Measurements from ENCODE around the gene PDE4A. TPM values are rescaled to one million over a fixed set of nuclear protein-coding genes. Genes with fewer than 3 reads are reported as not detected.

PDE4A gene
- total and polyA plus RNA-seq, 2 of the 13 experiments (the other 11 are each of a cell fraction or from before 2014, with no cell fraction given), result 1.1 to 4.1 TPM

DNA sequence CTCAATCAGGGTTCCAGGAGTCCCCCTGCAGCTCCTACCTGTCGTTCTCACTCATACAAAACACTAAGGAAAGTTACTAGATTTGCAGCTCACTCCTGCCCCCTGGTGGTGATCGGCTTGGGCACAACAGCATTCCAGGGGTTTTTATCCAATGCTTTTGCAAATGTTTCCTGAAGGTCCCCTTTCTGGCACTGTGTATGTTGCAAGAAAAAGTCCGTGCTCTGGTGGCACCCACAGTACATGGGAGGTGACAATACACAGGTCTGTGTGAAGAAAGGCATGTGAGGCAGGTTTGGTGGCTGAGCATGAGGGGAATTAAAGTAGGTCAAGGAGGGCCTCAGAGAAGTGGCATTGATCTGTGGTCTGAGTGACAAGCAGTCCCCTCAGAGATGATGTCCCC lies 31.4 kb upstream of the PDE4A start (continued):
- TF ChIP-seq, protein P1, sequence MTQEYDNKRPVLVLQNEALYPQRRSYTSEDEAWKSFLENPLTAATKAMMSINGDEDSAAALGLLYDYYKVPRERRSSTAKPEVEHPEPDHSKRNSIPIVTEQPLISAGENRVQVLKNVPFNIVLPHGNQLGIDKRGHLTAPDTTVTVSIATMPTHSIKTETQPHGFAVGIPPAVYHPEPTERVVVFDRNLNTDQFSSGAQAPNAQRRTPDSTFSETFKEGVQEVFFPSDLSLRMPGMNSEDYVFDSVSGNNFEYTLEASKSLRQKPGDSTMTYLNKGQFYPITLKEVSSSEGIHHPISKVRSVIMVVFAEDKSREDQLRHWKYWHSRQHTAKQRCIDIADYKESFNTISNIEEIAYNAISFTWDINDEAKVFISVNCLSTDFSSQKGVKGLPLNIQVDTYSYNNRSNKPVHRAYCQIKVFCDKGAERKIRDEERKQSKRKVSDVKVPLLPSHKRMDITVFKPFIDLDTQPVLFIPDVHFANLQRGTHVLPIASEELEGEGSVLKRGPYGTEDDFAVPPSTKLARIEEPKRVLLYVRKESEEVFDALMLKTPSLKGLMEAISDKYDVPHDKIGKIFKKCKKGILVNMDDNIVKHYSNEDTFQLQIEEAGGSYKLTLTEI (CRISPR knock-in tag; conservative IDR thresholded peaks at IDR 0.05), result no peak
- TF ChIP-seq ZNF230 (CRISPR knock-in tag; IDR thresholded peaks at IDR 0.05), result no peak
- TF ChIP-seq GFI1 (CRISPR knock-in tag; IDR thresholded peaks at IDR 0.05; ENCODE audit: borderline replicate concordance), result no peak
- 0 out of 2 replicates have a peak, but pooled peaks have one; percentile 38 for TF ChIP-seq SAFB2 (CRISPR knock-in tag; IDR thresholded peaks at IDR 0.05; ENCODE audit: borderline replicate concordance, low read depth)
- TF ChIP-seq HNF4G (IDR thresholded peaks at IDR 0.05; ENCODE audit: borderline replicate concordance, low read depth, low read length), result no peak
- no peak for TF ChIP-seq HNF4G (CRISPR knock-in tag; IDR thresholded peaks at IDR 0.05; ENCODE audit: borderline replicate concordance, low read depth)
- TF ChIP-seq, protein P2, sequence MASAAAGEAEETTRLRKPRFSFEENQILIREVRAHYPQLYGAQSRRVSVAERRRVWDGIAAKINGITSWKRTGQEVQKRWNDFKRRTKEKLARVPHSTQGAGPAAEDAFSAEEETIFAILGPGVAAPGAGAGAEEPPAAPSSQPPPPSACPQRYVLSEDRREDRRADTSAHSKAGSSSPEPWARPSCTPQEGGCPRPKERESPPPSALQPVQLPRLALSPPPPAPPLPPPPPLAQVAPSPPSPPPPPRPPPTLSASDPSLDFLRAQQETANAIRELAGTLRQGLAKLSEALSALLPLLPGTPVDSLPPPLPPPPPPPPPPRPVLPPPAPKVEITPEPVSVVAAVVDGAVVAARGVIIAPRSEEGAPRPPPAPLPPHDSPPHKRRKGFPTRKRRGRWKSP (CRISPR knock-in tag; IDR thresholded peaks at IDR 0.05), result no peak
- TF ChIP-seq, protein P3, sequence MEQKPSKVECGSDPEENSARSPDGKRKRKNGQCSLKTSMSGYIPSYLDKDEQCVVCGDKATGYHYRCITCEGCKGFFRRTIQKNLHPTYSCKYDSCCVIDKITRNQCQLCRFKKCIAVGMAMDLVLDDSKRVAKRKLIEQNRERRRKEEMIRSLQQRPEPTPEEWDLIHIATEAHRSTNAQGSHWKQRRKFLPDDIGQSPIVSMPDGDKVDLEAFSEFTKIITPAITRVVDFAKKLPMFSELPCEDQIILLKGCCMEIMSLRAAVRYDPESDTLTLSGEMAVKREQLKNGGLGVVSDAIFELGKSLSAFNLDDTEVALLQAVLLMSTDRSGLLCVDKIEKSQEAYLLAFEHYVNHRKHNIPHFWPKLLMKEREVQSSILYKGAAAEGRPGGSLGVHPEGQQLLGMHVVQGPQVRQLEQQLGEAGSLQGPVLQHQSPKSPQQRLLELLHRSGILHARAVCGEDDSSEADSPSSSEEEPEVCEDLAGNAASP (CRISPR knock-in tag; IDR thresholded peaks at IDR 0.05; ENCODE audit: borderline replicate concordance), result no peak
- TF ChIP-seq, protein P4, sequence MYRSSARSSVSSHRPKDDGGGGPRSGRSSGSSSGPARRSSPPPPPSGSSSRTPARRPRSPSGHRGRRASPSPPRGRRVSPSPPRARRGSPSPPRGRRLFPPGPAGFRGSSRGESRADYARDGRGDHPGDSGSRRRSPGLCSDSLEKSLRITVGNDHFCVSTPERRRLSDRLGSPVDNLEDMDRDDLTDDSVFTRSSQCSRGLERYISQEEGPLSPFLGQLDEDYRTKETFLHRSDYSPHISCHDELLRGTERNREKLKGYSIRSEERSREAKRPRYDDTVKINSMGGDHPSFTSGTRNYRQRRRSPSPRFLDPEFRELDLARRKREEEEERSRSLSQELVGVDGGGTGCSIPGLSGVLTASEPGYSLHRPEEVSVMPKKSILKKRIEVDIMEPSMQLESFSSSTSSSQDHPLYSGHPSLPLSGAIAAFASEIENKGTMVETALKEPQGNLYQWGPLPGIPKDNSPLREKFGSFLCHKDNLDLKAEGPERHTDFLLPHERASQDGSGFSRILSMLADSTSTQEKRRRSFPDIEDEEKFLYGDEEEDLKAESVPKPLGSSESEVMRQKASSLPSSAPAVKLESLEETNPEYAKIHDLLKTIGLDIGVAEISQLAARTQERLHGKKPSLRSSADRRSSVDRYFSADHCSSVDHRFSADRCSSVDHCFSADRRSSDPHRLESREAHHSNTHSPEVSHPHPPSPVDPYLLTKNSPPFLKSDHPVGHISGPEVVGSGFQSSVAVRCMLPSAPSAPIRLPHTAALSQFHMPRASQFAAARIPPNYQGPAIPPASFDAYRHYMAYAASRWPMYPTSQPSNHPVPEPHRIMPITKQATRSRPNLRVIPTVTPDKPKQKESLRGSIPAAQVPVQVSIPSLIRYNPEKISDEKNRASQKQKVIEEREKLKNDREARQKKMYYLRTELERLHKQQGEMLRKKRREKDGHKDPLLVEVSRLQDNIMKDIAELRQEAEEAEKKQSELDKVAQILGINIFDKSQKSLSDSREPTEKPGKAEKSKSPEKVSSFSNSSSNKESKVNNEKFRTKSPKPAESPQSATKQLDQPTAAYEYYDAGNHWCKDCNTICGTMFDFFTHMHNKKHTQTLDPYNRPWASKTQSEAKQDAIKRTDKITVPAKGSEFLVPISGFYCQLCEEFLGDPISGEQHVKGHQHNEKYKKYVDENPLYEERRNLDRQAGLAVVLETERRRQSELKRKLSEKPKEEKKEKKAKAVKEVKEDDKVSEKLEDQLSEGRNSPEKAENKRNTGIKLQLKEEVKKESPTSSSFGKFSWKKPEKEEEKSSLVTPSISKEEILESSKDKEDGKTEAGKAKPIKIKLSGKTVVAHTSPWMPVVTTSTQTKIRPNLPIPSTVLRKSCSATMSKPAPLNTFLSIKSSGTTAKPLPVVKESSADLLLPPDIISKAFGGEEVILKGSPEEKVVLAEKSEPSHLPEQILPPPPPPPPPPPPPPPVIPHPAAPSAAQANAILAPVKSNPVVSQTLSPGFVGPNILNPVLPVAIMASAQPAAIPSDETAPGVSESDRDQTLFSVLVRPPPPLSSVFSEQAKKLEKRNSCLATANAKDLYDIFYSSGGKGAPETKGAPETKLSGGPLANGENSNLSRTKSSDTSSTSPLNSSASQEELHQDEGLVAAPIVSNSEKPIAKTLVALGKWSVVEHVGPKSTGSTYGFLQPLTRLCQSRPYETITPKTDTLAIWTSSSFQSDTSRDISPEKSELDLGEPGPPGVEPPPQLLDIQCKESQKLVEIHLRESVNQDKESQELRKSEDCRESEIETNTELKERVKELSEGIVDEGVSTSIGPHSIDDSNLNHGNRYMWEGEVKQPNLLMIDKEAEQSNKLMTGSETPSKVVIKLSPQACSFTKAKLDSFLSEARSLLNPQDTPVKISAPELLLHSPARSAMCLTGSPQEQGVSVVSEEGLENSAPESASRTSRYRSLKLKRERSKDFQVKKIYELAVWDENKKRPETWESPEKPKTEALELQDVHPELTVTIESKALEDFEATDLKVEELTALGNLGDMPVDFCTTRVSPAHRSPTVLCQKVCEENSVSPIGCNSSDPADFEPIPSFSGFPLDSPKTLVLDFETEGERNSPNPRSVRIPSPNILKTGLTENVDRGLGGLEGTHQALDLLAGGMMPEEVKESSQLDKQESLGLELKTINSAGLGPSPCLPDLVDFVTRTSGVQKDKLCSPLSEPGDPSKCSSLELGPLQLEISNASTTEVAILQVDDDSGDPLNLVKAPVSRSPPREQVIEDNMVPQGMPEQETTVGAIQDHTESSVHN (CRISPR knock-in tag; IDR thresholded peaks at IDR 0.05), result 0 out of 2 replicates have a peak, but pooled peaks have one; percentile 31
- TF ChIP-seq SIX4 (CRISPR knock-in tag; IDR thresholded peaks at IDR 0.05), result no peak
- no peak for TF ChIP-seq ETV6 (CRISPR knock-in tag; conservative IDR thresholded peaks at IDR 0.05)
- no peak for TF ChIP-seq ZFP37 (CRISPR knock-in tag; IDR thresholded peaks at IDR 0.05; ENCODE audit: borderline replicate concordance)
- no peak for TF ChIP-seq JDP2 (CRISPR knock-in tag; IDR thresholded peaks at IDR 0.05; ENCODE audit: borderline replicate concordance)
- no peak for TF ChIP-seq NFE2L1 (CRISPR knock-in tag; IDR thresholded peaks at IDR 0.05; ENCODE audit: borderline replicate concordance)
- no peak for TF ChIP-seq ZNF12 (CRISPR knock-in tag; IDR thresholded peaks at IDR 0.05)
- TF ChIP-seq NCOA1 (CRISPR knock-in tag; IDR thresholded peaks at IDR 0.05), result no peak
- TF ChIP-seq IRX3 (CRISPR knock-in tag; IDR thresholded peaks at IDR 0.05; ENCODE audit: borderline replicate concordance, low read depth), result no peak
- 0 out of 4 replicates have a peak, but pooled peaks of 1 of the 2 experiments have one; percentile 23 for TF ChIP-seq POLR2A (IDR thresholded peaks at IDR 0.05; ENCODE audit: insufficient read depth in 1 of 2, low read depth in 2 of 2, low read length in 2 of 2)
- no peak for TF ChIP-seq ZNF577 (CRISPR knock-in tag; IDR thresholded peaks at IDR 0.05; ENCODE audit: borderline replicate concordance, low read depth)
